ENCODE measurements around the gene PRKCA. TPM values are rescaled to one million over a fixed set of nuclear protein-coding genes. Genes with fewer than 3 reads are reported as not detected.

The PRKCA gene
- total and polyA plus RNA-seq, 10 of the 15 experiments (the other 5 are each of a cell fraction or from before 2014, with no cell fraction given), result 0.11 to 14.6 (median 0.72) TPM

DNA sequence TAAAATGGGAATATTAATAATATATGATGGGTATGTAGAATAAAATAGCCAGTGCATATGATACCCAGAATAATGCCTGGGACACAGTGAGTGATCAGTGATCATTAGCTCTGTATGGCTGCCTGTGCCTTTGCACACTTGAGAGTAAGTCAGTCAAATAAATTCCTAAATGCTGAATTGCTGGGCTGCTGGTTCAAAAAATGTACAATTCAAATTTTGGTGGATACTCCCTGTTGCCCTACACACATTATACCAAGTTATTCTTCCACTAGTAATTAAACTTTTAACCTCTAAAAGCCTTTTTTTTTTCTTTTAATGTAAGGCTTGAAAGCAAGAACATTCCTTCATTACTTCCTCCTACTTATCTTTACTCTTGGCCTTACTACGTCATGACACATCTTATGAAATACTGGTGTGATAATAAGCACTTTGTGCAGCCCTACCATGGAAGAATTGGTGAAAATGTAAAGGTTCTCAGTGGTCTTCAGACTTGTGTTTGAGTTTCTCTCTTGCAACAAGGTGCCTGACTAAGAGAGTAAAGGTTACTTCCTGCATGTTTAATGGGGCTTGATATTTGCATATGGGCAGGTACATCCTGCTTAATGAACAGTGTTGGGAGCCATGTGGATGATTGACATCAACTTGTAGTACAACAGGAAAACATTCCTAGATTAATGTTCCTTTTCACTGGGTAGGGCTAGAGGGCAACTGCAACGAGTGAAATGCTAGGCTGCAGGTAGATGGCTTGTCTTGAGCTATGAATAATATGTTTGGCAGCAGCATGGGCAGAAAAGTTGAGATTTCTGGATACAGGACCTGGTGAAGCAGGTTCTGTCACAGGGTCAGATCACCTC lies 84.3 kb downstream of the PRKCA start (continued):
- TF ChIP-seq, protein P1, sequence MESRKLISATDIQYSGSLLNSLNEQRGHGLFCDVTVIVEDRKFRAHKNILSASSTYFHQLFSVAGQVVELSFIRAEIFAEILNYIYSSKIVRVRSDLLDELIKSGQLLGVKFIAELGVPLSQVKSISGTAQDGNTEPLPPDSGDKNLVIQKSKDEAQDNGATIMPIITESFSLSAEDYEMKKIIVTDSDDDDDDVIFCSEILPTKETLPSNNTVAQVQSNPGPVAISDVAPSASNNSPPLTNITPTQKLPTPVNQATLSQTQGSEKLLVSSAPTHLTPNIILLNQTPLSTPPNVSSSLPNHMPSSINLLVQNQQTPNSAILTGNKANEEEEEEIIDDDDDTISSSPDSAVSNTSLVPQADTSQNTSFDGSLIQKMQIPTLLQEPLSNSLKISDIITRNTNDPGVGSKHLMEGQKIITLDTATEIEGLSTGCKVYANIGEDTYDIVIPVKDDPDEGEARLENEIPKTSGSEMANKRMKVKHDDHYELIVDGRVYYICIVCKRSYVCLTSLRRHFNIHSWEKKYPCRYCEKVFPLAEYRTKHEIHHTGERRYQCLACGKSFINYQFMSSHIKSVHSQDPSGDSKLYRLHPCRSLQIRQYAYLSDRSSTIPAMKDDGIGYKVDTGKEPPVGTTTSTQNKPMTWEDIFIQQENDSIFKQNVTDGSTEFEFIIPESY (IDR thresholded peaks at IDR 0.05), result no peak
- no peak for TF ChIP-seq ASH2L (IDR thresholded peaks at IDR 0.05; ENCODE audit: borderline replicate concordance, low read depth)
- TF ChIP-seq RB1 (IDR thresholded peaks at IDR 0.05; ENCODE audit: borderline replicate concordance), result no peak
- TF ChIP-seq ZNF274 (IDR thresholded peaks at IDR 0.05; ENCODE audit: insufficient read depth, insufficient read length), result no peak
- TF ChIP-seq, protein P2, sequence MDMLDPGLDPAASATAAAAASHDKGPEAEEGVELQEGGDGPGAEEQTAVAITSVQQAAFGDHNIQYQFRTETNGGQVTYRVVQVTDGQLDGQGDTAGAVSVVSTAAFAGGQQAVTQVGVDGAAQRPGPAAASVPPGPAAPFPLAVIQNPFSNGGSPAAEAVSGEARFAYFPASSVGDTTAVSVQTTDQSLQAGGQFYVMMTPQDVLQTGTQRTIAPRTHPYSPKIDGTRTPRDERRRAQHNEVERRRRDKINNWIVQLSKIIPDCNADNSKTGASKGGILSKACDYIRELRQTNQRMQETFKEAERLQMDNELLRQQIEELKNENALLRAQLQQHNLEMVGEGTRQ (IDR thresholded peaks at IDR 0.05; ENCODE audit: borderline replicate concordance, low read depth, low read length), result no peak
- TF ChIP-seq CEBPB (IDR thresholded peaks at IDR 0.05; ENCODE audit: borderline replicate concordance in 1 of 2, low read depth in 2 of 2, low read length in 2 of 2), result no peak
- TF ChIP-seq HCFC1 (IDR thresholded peaks at IDR 0.05; ENCODE audit: low read length), result no peak
- TF ChIP-seq MEF2B (IDR thresholded peaks at IDR 0.05; ENCODE audit: partially characterized antibody, poor library complexity, severe bottlenecking), result no peak

Data from GM12878 (cell line).